Muscle layer of duodenum (tissue), 2 donors: ENCODE results near the gene CADPS.

ENCODE experiments used
- H3K27ac ChIP-seq: one replicate; pipeline ENCODE4 v1.7.0; 2013; ENCODE audit warnings: mild to moderate bottlenecking, low read length
- H3K27me3 ChIP-seq: one replicate; pipeline ENCODE4 v1.7.0; 2013; ENCODE audit warnings: low read depth, mild to moderate bottlenecking, control low read depth, low read length
- H3K36me3 ChIP-seq, 2 donors: one replicate each; pipeline ENCODE4 v1.7.0; 2013; ENCODE audit warnings: low read length in 2 of 2, control low read depth in 1 of 2, mild to moderate bottlenecking in 1 of 2; ENCODE audit not compliant: insufficient read depth in 2 of 2, control insufficient read depth in 1 of 2
- H3K4me1 ChIP-seq, 2 donors: one replicate each; pipeline ENCODE4 v1.7.0; 2013; ENCODE audit warnings: low read length in 2 of 2, mild to moderate bottlenecking in 2 of 2, control low read depth in 1 of 2, moderate library complexity in 1 of 2; ENCODE audit not compliant: insufficient read depth in 2 of 2, control insufficient read depth in 1 of 2
- H3K4me3 ChIP-seq, 2 donors: one replicate each; pipeline ENCODE4 v1.7.0; 2013; ENCODE audit warnings: low read length in 2 of 2, low read depth in 1 of 2, mild to moderate bottlenecking in 1 of 2
- H3K9me3 ChIP-seq, 2 donors: one replicate each; pipeline ENCODE4 v1.7.0; 2013; ENCODE audit warnings: low read length in 2 of 2, control low read depth in 1 of 2, mild to moderate bottlenecking in 1 of 2; ENCODE audit not compliant: control insufficient read depth in 1 of 2
- donor health status: healthy.

Gene CADPS

GRCh38 chr3:62481962-62482361 lies 393.3 kb downstream of the CADPS start:
- H3K27ac ChIP-seq, result no peak overlapping the region
- H3K36me3 ChIP-seq, result no peaks in the 10 kb centered on the region
- H3K4me3 ChIP-seq, result no peak overlapping the region
- no peaks in the 10 kb centered on the region for H3K9me3 ChIP-seq
- no peaks in the 10 kb centered on the region for H3K27me3 ChIP-seq
- H3K4me1 ChIP-seq, result no peaks in the 10 kb centered on the region

- no peak overlapping the region for H3K27ac ChIP-seq
- no peaks in the 10 kb centered on the region for H3K9me3 ChIP-seq
- H3K4me1 ChIP-seq, result no peaks in the 10 kb centered on the region
- no peak overlapping the region for H3K4me3 ChIP-seq
- H3K36me3 ChIP-seq, result no peaks in the 10 kb centered on the region
- no peaks in the 10 kb centered on the region for H3K27me3 ChIP-seq
These were observed 395.2 kb downstream of the CADPS start for GRCh38 chr3:62480056-62480455.

- no peak overlapping the region for H3K4me3 ChIP-seq
- H3K27ac ChIP-seq, result no peak overlapping the region
- no peaks in the 10 kb centered on the region for H3K36me3 ChIP-seq
- no peaks in the 10 kb centered on the region for H3K4me1 ChIP-seq
- H3K27me3 ChIP-seq, result no peaks in the 10 kb centered on the region
- no peaks in the 10 kb centered on the region for H3K9me3 ChIP-seq
These were observed 395.9 kb downstream of the CADPS start for GRCh38 chr3:62479326-62479725.

GRCh38 chr3:62475306-62475705 lies 399.9 kb downstream of the CADPS start:
- Histone ChIP-seq H3K4me1 (no peaks in the 10 kb centered on the region), H3K36me3 (no peaks in the 10 kb centered on the region), H3K4me3 (no peak overlapping the region), H3K27me3 (no peaks in the 10 kb centered on the region), H3K9me3 (no peaks in the 10 kb centered on the region), H3K27ac (no peak overlapping the region)

GRCh38 chr3:62467966-62468722 lies 407.1 kb downstream of the CADPS start:
- Histone ChIP-seq H3K4me3 (no peak overlapping the region), H3K36me3 (no peaks in the 10 kb centered on the region), H3K9me3 (no peaks in the 10 kb centered on the region), H3K27me3 (no peaks in the 10 kb centered on the region), H3K27ac (no peak overlapping the region), H3K4me1 (no peaks in the 10 kb centered on the region)

- Histone ChIP-seq H3K36me3 (no peaks in the 10 kb centered on the region), H3K27me3 (no peaks in the 10 kb centered on the region), H3K9me3 (no peaks in the 10 kb centered on the region), H3K4me3 (no peak overlapping the region), H3K4me1 (no peaks in the 10 kb centered on the region), H3K27ac (no peak overlapping the region)
These were observed 412.4 kb downstream of the CADPS start for GRCh38 chr3:62462788-62463187.

- no peaks in the 10 kb centered on the region for H3K4me1 ChIP-seq
- no peaks in the 10 kb centered on the region for H3K27me3 ChIP-seq
- H3K4me3 ChIP-seq, result no peak overlapping the region
- H3K36me3 ChIP-seq, result no peaks in the 10 kb centered on the region
- no peak overlapping the region for H3K27ac ChIP-seq
- H3K9me3 ChIP-seq, result no peaks in the 10 kb centered on the region
These were observed 413.0 kb downstream of the CADPS start for GRCh38 chr3:62462104-62462762.

GRCh38 chr3:62454916-62455315 lies 420.3 kb downstream of the CADPS start:
- Histone ChIP-seq H3K4me1 (no peaks in the 10 kb centered on the region), H3K27me3 (no peaks in the 10 kb centered on the region), H3K36me3 (no peaks in the 10 kb centered on the region), H3K9me3 (no peaks in the 10 kb centered on the region), H3K4me3 (no peak overlapping the region), H3K27ac (no peak overlapping the region)

GRCh38 chr3:62453448-62453847 lies 421.8 kb downstream of the CADPS start:
- H3K9me3 ChIP-seq, result no peaks in the 10 kb centered on the region
- H3K4me1 ChIP-seq, result no peaks in the 10 kb centered on the region
- H3K27me3 ChIP-seq, result no peaks in the 10 kb centered on the region
- no peaks in the 10 kb centered on the region for H3K36me3 ChIP-seq
- H3K27ac ChIP-seq, result no peak overlapping the region
- H3K4me3 ChIP-seq, result no peak overlapping the region

- Histone ChIP-seq H3K27ac (no peak overlapping the region), H3K36me3 (no peaks in the 10 kb centered on the region), H3K9me3 (no peaks in the 10 kb centered on the region), H3K27me3 (no peaks in the 10 kb centered on the region), H3K4me1 (no peaks in the 10 kb centered on the region), H3K4me3 (no peak overlapping the region)
These were observed 423.9 kb downstream of the CADPS start for GRCh38 chr3:62451211-62451887.

GRCh38 chr3:62446337-62446940 lies 428.8 kb downstream of the CADPS start:
- no peaks in the 10 kb centered on the region for H3K27me3 ChIP-seq
- no peaks in the 10 kb centered on the region for H3K9me3 ChIP-seq
- no peaks in the 10 kb centered on the region for H3K36me3 ChIP-seq
- H3K4me1 ChIP-seq, result no peaks in the 10 kb centered on the region
- H3K27ac ChIP-seq, result no peak overlapping the region
- H3K4me3 ChIP-seq, result no peak overlapping the region
